ENCODE data around the gene KASH5. TPM values are rescaled to one million over a fixed set of nuclear protein-coding genes. Genes with fewer than 3 reads are reported as not detected.
A peak's percentile ranks its signal among the peaks of the same experiment; 100 is the strongest.

The KASH5 gene
- total RNA-seq, 5 donors from 2014 or later (not counting 1 experiment from before 2014, with no cell fraction given) = 0.25 to 0.26 TPM; not detected in 3

DNA sequence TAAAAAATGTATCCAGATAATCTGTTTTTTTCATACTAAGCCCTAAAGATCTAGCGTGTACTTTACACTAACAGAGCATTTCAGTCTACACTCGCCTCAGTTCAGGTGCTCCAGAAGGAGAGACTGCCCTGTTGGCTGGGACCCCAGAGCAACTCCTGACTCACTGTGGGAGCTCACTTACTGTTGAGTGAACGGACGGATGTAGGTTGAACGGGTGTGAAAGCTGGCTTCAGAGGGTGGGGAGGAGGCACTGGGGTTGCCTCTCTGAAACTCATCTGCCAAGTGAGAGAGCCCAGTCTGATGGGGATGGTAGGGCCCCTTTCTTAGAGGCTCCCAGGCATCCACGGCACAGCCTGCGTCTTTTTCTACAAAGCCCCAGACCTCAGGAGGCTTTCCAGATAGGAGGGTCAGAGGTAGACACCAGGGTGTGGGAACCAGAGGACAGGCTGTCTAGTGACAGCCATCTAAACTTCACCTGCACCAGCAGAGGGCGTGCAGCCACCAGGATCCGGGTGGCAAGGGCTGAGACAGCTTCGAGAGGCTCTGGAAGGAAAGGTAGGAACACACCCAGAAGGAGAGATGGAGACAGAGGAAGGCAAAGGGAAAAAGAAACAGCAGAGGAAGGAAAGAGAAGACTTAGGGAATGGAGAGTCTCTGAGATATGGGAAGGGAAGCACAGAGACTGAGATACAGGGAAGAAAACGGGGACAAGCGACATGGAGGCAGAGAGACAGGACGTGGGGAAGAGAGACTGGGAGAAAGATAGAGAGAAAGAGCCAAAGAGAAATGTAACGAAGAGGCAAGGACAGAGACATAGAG, 3.7 kb downstream of the KASH5 start:
- Mint-ChIP-seq H3K27me3 (peaks cover 0 to 1% of the 10 kb centered on the region in 2 donors), H3K9me3 (no peaks in the 10 kb centered on the region), H3K4me1 (peaks cover 16 to 24% (median 19%) of the 10 kb centered on the region in 3 donors), H3K27ac (peak overlapping the region; percentile 41 to 59), H3K4me3 (no peak overlapping the region), H3K36me3 (no peaks in the 10 kb centered on the region)
- no peaks in the 10 kb centered on the region for H3K36me3 ChIP-seq (ENCODE audit: control insufficient read depth in 2 of 2, extremely low read depth in 1 of 2, insufficient read depth in 1 of 2, low read length in 1 of 2)
- 44% methylated on average over 9 of the region's 14 CpGs for WGBS (ENCODE audit: insufficient coverage)
- peak overlapping the region; percentile 50 for H3K27ac ChIP-seq (ENCODE audit: low read length)
- H3K27me3 ChIP-seq (replicated peaks in 1 of 2; ENCODE audit: control insufficient read depth in 2 of 2, extremely low read depth in 1 of 2, insufficient read depth in 2 of 2, low read length in 1 of 2) = peaks cover 0 to 12% of the 10 kb centered on the region in 2 experiments
- ChIA-PET POLR2A (no interaction called here), CTCF (interaction anchor here (0.6 to 1.4 kb wide), 7 partner anchors 28 to 294 kb away, joined by 3 to 11 read pairs (median 4); partner anchors contain the start of gene FLT3LG (in 1 of the 2))
- no peaks in the 10 kb centered on the region for H3K9me3 ChIP-seq
- ATAC-seq (replicated peaks in 1 of 4) (peak; percentile 75 to 84 (median 80)), DNase-seq (peak; percentile 56 to 88 (median 71))
- H3K4me3 ChIP-seq (ENCODE audit: control insufficient read depth in 1 of 2, extremely low read depth in 1 of 2, low read length in 1 of 2) = no peak overlapping the region
- H3K4me1 ChIP-seq (ENCODE audit: control insufficient read depth in 1 of 2, extremely low read depth in 1 of 2, insufficient read depth in 2 of 2, low read length in 2 of 2) = peaks cover 2 to 23% of the 10 kb centered on the region in 2 experiments

GRCh38 chr19:49393881-49394280, 5.8 kb downstream of the KASH5 start:
- peaks cover 0 to 12% of the 10 kb centered on the region in 2 experiments for H3K27me3 ChIP-seq (replicated peaks in 1 of 2; ENCODE audit: control insufficient read depth in 2 of 2, extremely low read depth in 1 of 2, insufficient read depth in 2 of 2, low read length in 1 of 2)
- POLR2A ChIA-PET = interaction anchor here in 1 of 2 donors (0.6 to 0.8 kb wide), 2 partner anchors 31 to 34 kb away, joined by 3 read pairs; partner anchors contain the start of gene GFY
- no peaks in the 10 kb centered on the region for H3K36me3 ChIP-seq (ENCODE audit: control insufficient read depth in 2 of 2, extremely low read depth in 1 of 2, insufficient read depth in 1 of 2, low read length in 1 of 2)
- H3K27ac ChIP-seq (ENCODE audit: low read length) = no peak overlapping the region
- H3K4me3 Mint-ChIP-seq = no peak overlapping the region
- no CpG with 5 or more reads among the region's 5 CpGs for WGBS (ENCODE audit: insufficient coverage)
- peaks cover 9 to 28% of the 10 kb centered on the region in 2 experiments for H3K4me1 ChIP-seq (ENCODE audit: control insufficient read depth in 1 of 2, extremely low read depth in 1 of 2, insufficient read depth in 2 of 2, low read length in 2 of 2)
- H3K36me3 Mint-ChIP-seq = no peaks in the 10 kb centered on the region
- H3K27me3 Mint-ChIP-seq = peaks cover 0 to 1% of the 10 kb centered on the region in 2 donors
- H3K27ac Mint-ChIP-seq = no peak overlapping the region
- ATAC-seq (replicated peaks in 1 of 4) (no peak), DNase-seq (no peak)
- peaks cover 21 to 26% (median 26%) of the 10 kb centered on the region in 3 donors for H3K4me1 Mint-ChIP-seq
- CTCF ChIA-PET = interaction anchor here in 1 of 2 donors (1.6 kb wide), 1 partner anchor 12 kb away, joined by 10 read pairs; no protein-coding TSS in a partner anchor
- no peaks in the 10 kb centered on the region for H3K9me3 Mint-ChIP-seq
- H3K4me3 ChIP-seq (ENCODE audit: control insufficient read depth in 1 of 2, extremely low read depth in 1 of 2, low read length in 1 of 2) = no peak overlapping the region
- H3K9me3 ChIP-seq = no peaks in the 10 kb centered on the region

DNA sequence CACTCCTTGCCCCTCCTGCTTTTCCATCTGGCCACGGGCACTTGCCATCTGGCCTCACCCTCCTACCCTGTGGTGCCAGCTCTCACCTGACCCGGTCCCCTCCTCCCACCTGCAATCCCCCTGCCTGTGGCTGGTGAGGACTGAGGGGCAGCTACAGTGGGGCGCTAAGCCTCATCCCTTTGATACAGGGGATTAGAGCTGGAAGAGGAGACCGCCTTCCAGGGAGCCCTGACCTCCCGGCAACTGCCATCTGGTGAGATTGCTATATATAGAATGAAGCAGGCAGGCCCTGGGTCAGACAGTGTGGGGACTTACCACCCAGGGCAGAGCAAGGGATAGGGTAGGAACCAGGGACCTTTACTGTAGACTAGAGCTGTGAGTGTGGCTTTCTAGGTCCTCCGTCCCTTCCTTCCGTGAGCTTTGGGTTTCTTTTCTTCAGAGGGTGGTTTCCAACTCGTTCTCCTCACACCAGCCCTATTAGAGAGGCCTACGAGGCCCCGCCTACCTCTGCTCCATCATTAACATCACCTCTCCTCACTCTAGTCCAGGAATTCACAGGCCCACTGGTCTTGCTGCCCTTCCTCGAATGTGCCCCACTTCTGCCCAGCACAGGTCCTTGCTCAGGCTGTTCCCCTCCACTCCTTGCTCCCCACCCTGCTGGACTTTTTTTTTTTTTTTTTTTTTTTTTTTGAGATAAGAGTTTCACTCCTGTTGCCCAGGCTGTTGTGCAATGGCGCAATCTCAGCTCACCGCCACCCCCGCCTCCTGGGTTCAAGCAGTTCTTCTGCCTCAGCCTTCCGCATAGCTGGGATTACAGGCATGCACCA, 7.7 kb downstream of the KASH5 start:
- CTCF ChIA-PET = interaction anchor here (0.5 to 0.6 kb wide), 2 partner anchors 40 to 540 kb away, joined by 4 to 5 read pairs; no protein-coding TSS in a partner anchor
- Histone ChIP-seq H3K36me3 (ENCODE audit: control insufficient read depth in 2 of 2, extremely low read depth in 1 of 2, insufficient read depth in 1 of 2, low read length in 1 of 2) (no peaks in the 10 kb centered on the region), H3K9me3 (no peaks in the 10 kb centered on the region), H3K27me3 (replicated peaks in 1 of 2; ENCODE audit: control insufficient read depth in 2 of 2, extremely low read depth in 1 of 2, insufficient read depth in 2 of 2, low read length in 1 of 2) (peaks cover 0 to 8% of the 10 kb centered on the region in 2 experiments), H3K27ac (ENCODE audit: low read length) (no peak overlapping the region), H3K4me1 (ENCODE audit: control insufficient read depth in 1 of 2, extremely low read depth in 1 of 2, insufficient read depth in 2 of 2, low read length in 2 of 2) (peaks cover 13 to 34% of the 10 kb centered on the region in 2 experiments), H3K4me3 (ENCODE audit: control insufficient read depth in 1 of 2, extremely low read depth in 1 of 2, low read length in 1 of 2) (no peak overlapping the region)
- no peaks in the 10 kb centered on the region for H3K36me3 Mint-ChIP-seq
- H3K27ac Mint-ChIP-seq = no peak overlapping the region
- peaks cover 23 to 29% (median 29%) of the 10 kb centered on the region in 3 donors for H3K4me1 Mint-ChIP-seq
- H3K27me3 Mint-ChIP-seq = peaks cover 0 to 1% of the 10 kb centered on the region in 2 donors
- ATAC-seq (replicated peaks in 1 of 4) (no peak), DNase-seq (no peak)
- no peaks in the 10 kb centered on the region for H3K9me3 Mint-ChIP-seq
- H3K4me3 Mint-ChIP-seq = no peak overlapping the region
- 66% methylated on average over 5 of the region's 15 CpGs for WGBS (ENCODE audit: insufficient coverage)
- POLR2A ChIA-PET = no interaction called here

DNA sequence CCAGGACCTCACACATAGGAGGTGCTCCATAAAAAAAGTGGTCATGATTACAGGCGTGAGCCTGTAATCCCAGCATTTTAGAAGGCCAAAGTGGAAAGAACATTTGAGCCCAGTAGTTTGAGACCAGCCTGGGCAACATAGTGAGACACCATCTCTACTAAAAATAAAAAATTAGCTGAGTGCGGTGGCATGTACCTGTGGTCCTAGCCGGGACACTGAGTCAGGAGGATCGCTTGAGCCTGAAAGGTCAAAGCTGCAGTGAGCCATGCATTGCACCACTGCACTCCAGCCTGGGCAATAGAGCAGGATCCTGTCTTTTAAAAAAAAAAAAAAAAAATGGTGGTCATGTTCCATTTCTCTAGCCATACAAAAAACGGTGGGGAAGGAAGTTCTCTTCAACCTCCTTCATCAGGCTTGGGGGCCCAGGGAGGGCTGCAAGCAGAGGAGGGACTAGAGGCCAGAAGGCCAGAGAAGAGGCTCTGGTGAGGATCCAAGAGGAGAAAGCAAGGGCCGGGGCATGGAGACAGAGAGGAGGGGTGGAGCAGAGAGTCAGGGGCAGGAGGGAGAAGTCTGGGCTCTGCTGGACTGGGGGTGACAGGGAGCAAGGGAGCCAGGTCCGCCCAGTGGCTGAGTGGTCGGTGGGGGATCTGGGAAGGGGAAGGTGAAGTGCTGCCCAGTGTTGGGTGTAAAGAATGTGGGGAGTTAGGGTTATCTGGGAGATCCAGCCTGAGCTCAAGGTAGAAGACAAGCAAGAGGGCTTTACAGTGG, 8.9 kb downstream of the KASH5 start:
- WGBS (ENCODE audit: insufficient coverage) = 93% methylated on average over 6 of the region's 8 CpGs
- H3K4me3 Mint-ChIP-seq = no peak overlapping the region

GRCh38 chr19:49398001-49398615, 10.1 kb downstream of the KASH5 start:
- POLR2A ChIA-PET = interaction anchor here in 1 of 2 donors (0.7 kb wide), 1 partner anchor 16 kb away, joined by 4 read pairs; no protein-coding TSS in a partner anchor
- Mint-ChIP-seq H3K27ac (peak overlapping the region; percentile 0 to 34), H3K4me1 (peaks cover 15 to 20% (median 19%) of the 10 kb centered on the region in 3 donors), H3K36me3 (no peaks in the 10 kb centered on the region), H3K27me3 (no peaks in the 10 kb centered on the region), H3K9me3 (no peaks in the 10 kb centered on the region), H3K4me3 (peak overlapping the region in 1 of 3 donors; percentile 60)
- Histone ChIP-seq H3K4me3 (ENCODE audit: control insufficient read depth in 1 of 2, extremely low read depth in 1 of 2, low read length in 1 of 2) (no peak overlapping the region), H3K27ac (ENCODE audit: low read length) (no peak overlapping the region), H3K36me3 (ENCODE audit: control insufficient read depth in 2 of 2, extremely low read depth in 1 of 2, insufficient read depth in 1 of 2, low read length in 1 of 2) (no peaks in the 10 kb centered on the region), H3K9me3 (no peaks in the 10 kb centered on the region), H3K4me1 (ENCODE audit: control insufficient read depth in 1 of 2, extremely low read depth in 1 of 2, insufficient read depth in 2 of 2, low read length in 2 of 2) (peaks cover 13 to 21% of the 10 kb centered on the region in 2 experiments), H3K27me3 (replicated peaks in 1 of 2; ENCODE audit: control insufficient read depth in 2 of 2, extremely low read depth in 1 of 2, insufficient read depth in 2 of 2, low read length in 1 of 2) (peaks cover 0 to 13% of the 10 kb centered on the region in 2 experiments)
- 43% methylated on average over 6 of the region's 11 CpGs for WGBS (ENCODE audit: insufficient coverage)
- ATAC-seq (replicated peaks in 1 of 4) (peak in 3 of 4 experiments; percentile 35 to 67 (median 51)), DNase-seq (no peak)
- CTCF ChIA-PET = no interaction called here

More for the DNA sequence above, 8.9 kb downstream of the KASH5 start:
- Histone ChIP-seq H3K27me3 (replicated peaks in 1 of 2; ENCODE audit: control insufficient read depth in 2 of 2, extremely low read depth in 1 of 2, insufficient read depth in 2 of 2, low read length in 1 of 2) (peaks cover 0 to 13% of the 10 kb centered on the region in 2 experiments), H3K4me1 (ENCODE audit: control insufficient read depth in 1 of 2, extremely low read depth in 1 of 2, insufficient read depth in 2 of 2, low read length in 2 of 2) (peaks cover 13 to 25% of the 10 kb centered on the region in 2 experiments), H3K27ac (ENCODE audit: low read length) (no peak overlapping the region), H3K4me3 (ENCODE audit: control insufficient read depth in 1 of 2, extremely low read depth in 1 of 2, low read length in 1 of 2) (no peak overlapping the region), H3K9me3 (no peaks in the 10 kb centered on the region), H3K36me3 (ENCODE audit: control insufficient read depth in 2 of 2, extremely low read depth in 1 of 2, insufficient read depth in 1 of 2, low read length in 1 of 2) (no peaks in the 10 kb centered on the region)
- Mint-ChIP-seq H3K36me3 (no peaks in the 10 kb centered on the region), H3K27me3 (peaks cover 0 to under 1% of the 10 kb centered on the region in 2 donors), H3K27ac (peak overlapping the region in 1 of 2 donors; percentile 5), H3K4me1 (peaks cover 18 to 25% (median 24%) of the 10 kb centered on the region in 3 donors), H3K9me3 (no peaks in the 10 kb centered on the region)
- ATAC-seq (replicated peaks in 1 of 4) (no peak), DNase-seq (no peak)
- ChIA-PET CTCF (interaction anchor here (0.6 kb wide), 2 partner anchors 39 to 67 kb away, joined by 4 to 6 read pairs; no protein-coding TSS in a partner anchor), POLR2A (no interaction called here)
